Activated CD4-positive, alpha-beta memory T cell treated with anti-CD3 and anti-CD28 coated beads, Interleukin-2, amount 10 ng/mL, durations not matched to agents 7 days and 5 days (primary cell): ENCODE results near the gene CELSR1. TPM values are rescaled to one million over a fixed set of nuclear protein-coding genes. Genes with fewer than 3 reads are reported as not detected.

ENCODE experiments used
- CTCF ChIA-PET: fragments of 350-600 bp; sonication (Branson Sonifier 250); formaldehyde crosslinking; loops from one replicate; lab custom pipeline; 2021; ENCODE audit warnings: antibody characterized with exemption, inconsistent platforms; lab: Charles Lee
- POLR2A ChIA-PET: fragments of 350-600 bp; sonication (Branson Sonifier 250); formaldehyde crosslinking; loops from one replicate; lab custom pipeline; 2021; ENCODE audit warnings: antibody characterized with exemption; lab: Charles Lee
- DNase-seq: peaks from one replicate; pipeline ENCODE4 v3.0.0-alpha.2; 2020
- H3K27ac Mint-ChIP-seq: one replicate; pipeline ENCODE4 v1.8.0; 2021; ENCODE audit warnings: mild to moderate bottlenecking, mixed read lengths
- H3K27me3 Mint-ChIP-seq: one replicate; pipeline ENCODE4 v1.8.0; 2021; ENCODE audit warnings: mixed read lengths
- H3K36me3 Mint-ChIP-seq: one replicate; pipeline ENCODE4 v1.8.0; 2021; ENCODE audit warnings: low read depth, mixed read lengths
- H3K4me1 Mint-ChIP-seq: one replicate; pipeline ENCODE4 v1.8.0; 2021; ENCODE audit warnings: mixed read lengths
- H3K4me3 Mint-ChIP-seq: one replicate; pipeline ENCODE4 v1.8.0; 2021; ENCODE audit warnings: mild to moderate bottlenecking, mixed read lengths
- H3K9me3 Mint-ChIP-seq: one replicate; pipeline ENCODE4 v1.8.0; 2021; ENCODE audit warnings: mixed read lengths
- total RNA-seq, 2 experiments: library from RNA; stranded (reverse); gene quantifications; one replicate each; pipeline ENCODE4 v1.2.3, GENCODE V29; 2021

CELSR1 gene
- total RNA-seq, 2 experiments from 2014 or later, result 0.10 to 0.13 TPM

DNA sequence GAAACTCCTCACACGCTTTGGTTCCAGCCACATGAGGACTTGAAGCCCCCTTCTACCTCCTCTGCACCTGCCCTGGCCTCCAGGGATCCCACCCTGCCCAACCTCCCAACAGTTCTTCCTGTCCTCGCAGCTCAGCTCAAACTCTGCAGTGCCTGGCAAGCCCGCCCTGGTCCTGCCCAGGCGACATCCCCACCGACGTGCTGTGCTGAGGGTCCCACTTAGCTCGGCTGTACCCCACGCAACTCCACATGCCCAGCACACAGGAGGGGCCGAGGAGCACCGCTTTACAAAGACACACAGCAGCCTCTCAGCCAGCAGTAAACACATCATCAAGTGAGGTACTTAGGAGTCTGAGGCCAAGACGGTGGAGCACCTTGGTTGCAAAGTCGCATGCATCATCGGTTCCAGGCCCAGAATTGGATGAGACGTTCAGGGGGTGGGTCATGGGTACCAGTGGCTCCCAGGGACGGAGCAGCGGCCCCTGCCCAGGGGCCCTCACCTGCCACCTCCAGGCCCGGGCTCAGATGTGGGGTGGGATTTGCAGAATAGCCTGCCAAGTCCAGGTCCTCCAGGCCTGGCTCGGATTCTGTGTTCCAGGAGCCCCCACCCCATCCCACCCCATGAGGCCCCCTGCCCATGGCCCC, 72.6 kb downstream of the CELSR1 start:
- H3K36me3 Mint-ChIP-seq, result no peaks in the 10 kb centered on the region
- H3K4me1 Mint-ChIP-seq, result no peaks in the 10 kb centered on the region
- H3K9me3 Mint-ChIP-seq, result peaks cover 3% of the 10 kb centered on the region
- no peak overlapping the region for H3K27ac Mint-ChIP-seq
- H3K27me3 Mint-ChIP-seq, result no peaks in the 10 kb centered on the region
- H3K4me3 Mint-ChIP-seq, result no peak overlapping the region
- DNase-seq, result no peak
- CTCF ChIA-PET, result no interaction called here
- POLR2A ChIA-PET, result no interaction called here

DNA sequence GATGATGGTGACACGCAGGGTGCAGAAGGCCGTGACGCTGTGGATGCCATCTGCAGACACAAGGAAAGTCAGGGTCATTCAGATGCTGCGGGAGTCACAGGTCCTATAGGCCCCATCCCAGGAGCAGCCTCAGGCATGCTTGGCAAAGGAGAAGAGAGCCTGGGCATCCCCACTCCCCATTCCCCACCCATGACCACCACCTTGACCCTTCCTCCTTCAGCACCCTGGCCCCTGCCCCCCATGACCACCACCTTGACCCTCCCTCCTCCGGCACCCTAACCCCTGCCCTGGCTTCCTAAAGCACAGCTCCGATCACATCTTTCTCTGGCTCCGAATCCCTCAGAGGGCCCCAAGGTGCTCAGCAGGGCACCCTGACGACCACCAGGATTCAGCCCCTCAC, 73.1 kb downstream of the CELSR1 start:
- Mint-ChIP-seq H3K36me3 (no peaks in the 10 kb centered on the region), H3K4me3 (no peak overlapping the region), H3K9me3 (peaks cover 3% of the 10 kb centered on the region), H3K27me3 (no peaks in the 10 kb centered on the region), H3K4me1 (no peaks in the 10 kb centered on the region), H3K27ac (no peak overlapping the region)
- ChIA-PET CTCF (no interaction called here), POLR2A (no interaction called here)
- no peak for DNase-seq

DNA sequence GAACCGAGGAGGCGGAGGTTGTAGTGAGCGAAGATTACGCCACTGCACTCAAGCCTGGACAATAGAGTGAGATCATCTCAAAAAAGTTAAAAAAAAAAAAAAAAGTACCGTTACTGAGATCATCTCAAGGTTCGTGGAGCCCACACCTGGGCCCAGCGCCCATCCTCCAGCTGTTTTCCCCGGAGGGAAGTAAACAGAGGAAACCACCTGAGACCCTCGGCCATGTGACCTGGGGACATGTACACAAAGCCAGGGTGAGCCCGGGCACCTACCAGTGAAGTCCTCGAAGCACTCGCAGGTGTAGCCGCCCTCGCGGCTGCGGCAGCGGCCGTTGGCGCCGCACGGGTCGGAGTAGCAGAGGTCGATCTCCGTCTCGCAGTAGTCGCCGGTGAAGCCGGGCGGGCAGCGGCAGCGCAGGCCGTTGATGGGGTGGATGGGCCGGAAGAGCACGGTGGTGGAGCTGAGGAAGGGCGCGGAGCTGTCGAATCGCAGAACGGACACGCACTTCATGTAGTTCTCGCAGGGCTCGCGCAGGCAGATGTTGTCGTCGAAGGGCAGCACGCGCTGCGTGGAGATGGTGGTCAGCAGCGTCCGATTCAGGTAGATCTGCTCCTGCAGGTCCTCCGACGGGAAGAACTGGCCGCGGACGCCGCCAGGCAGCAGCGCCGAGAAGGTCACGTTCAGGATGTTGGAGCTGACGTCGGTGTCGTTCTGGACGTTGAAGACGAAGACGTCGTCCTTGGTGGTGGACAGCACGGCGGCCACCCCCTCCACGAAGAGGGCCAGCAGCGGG, 73.8 kb downstream of the CELSR1 start:
- H3K9me3 Mint-ChIP-seq, result peaks cover 3% of the 10 kb centered on the region
- no peaks in the 10 kb centered on the region for H3K36me3 Mint-ChIP-seq
- POLR2A ChIA-PET, result no interaction called here
- no peaks in the 10 kb centered on the region for H3K27me3 Mint-ChIP-seq
- DNase-seq, result no peak
- CTCF ChIA-PET, result no interaction called here
- no peaks in the 10 kb centered on the region for H3K4me1 Mint-ChIP-seq
- H3K27ac Mint-ChIP-seq, result no peak overlapping the region
- H3K4me3 Mint-ChIP-seq, result no peak overlapping the region

GRCh38 chr22:46462726-46463371, 74.6 kb downstream of the CELSR1 start:
- H3K4me3 Mint-ChIP-seq, result no peak overlapping the region
- ChIA-PET POLR2A (no interaction called here), CTCF (no interaction called here)
- H3K4me1 Mint-ChIP-seq, result no peaks in the 10 kb centered on the region
- H3K27ac Mint-ChIP-seq, result no peak overlapping the region
- no peak for DNase-seq
- H3K36me3 Mint-ChIP-seq, result no peaks in the 10 kb centered on the region
- H3K27me3 Mint-ChIP-seq, result no peaks in the 10 kb centered on the region
- no peaks in the 10 kb centered on the region for H3K9me3 Mint-ChIP-seq

GRCh38 chr22:46461566-46462180, 75.7 kb downstream of the CELSR1 start:
- ChIA-PET CTCF (no interaction called here), POLR2A (no interaction called here)
- Mint-ChIP-seq H3K27ac (no peak overlapping the region), H3K9me3 (no peaks in the 10 kb centered on the region), H3K4me3 (no peak overlapping the region), H3K27me3 (no peaks in the 10 kb centered on the region), H3K4me1 (no peaks in the 10 kb centered on the region), H3K36me3 (no peaks in the 10 kb centered on the region)
- no peak for DNase-seq

DNA sequence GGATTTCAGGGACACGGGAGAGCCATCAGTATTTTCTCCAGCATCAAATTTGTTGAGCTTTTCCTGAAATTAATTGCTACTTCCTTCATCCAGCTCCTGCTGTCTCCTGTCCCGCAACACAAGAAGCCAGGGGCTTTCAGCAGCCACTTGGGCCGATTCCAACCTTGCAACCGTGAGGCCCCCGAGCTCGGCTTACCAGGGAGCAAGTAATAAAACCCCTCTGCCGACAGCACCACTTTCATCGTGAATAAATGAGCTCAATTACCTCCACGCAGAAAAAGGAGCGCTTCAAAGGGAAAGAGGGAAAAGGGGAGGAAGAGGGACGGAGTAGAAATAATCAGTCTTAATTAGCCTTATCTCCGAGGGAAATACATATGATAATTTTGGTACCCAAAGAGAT, 76.6 kb downstream of the CELSR1 start:
- no peaks in the 10 kb centered on the region for H3K27me3 Mint-ChIP-seq
- no peak overlapping the region for H3K4me3 Mint-ChIP-seq
- no peaks in the 10 kb centered on the region for H3K9me3 Mint-ChIP-seq
- CTCF ChIA-PET, result no interaction called here
- H3K4me1 Mint-ChIP-seq, result no peaks in the 10 kb centered on the region
- H3K27ac Mint-ChIP-seq, result no peak overlapping the region
- no peaks in the 10 kb centered on the region for H3K36me3 Mint-ChIP-seq
- no peak for DNase-seq
- POLR2A ChIA-PET, result no interaction called here

- no peaks in the 10 kb centered on the region for H3K9me3 Mint-ChIP-seq
- ChIA-PET POLR2A (no interaction called here), CTCF (no interaction called here)
- no peaks in the 10 kb centered on the region for H3K36me3 Mint-ChIP-seq
- H3K4me3 Mint-ChIP-seq, result no peak overlapping the region
- H3K4me1 Mint-ChIP-seq, result no peaks in the 10 kb centered on the region
- no peak for DNase-seq
- no peaks in the 10 kb centered on the region for H3K27me3 Mint-ChIP-seq
- no peak overlapping the region for H3K27ac Mint-ChIP-seq
These were observed 77.9 kb downstream of the CELSR1 start for GRCh38 chr22:46459347-46460065.

- DNase-seq, result no peak
- Mint-ChIP-seq H3K4me3 (no peak overlapping the region), H3K9me3 (no peaks in the 10 kb centered on the region), H3K27me3 (no peaks in the 10 kb centered on the region), H3K27ac (no peak overlapping the region), H3K36me3 (no peaks in the 10 kb centered on the region), H3K4me1 (no peaks in the 10 kb centered on the region)
- CTCF ChIA-PET, result no interaction called here
- POLR2A ChIA-PET, result no interaction called here
These were observed 78.9 kb downstream of the CELSR1 start for GRCh38 chr22:46458525-46458924.

DNA sequence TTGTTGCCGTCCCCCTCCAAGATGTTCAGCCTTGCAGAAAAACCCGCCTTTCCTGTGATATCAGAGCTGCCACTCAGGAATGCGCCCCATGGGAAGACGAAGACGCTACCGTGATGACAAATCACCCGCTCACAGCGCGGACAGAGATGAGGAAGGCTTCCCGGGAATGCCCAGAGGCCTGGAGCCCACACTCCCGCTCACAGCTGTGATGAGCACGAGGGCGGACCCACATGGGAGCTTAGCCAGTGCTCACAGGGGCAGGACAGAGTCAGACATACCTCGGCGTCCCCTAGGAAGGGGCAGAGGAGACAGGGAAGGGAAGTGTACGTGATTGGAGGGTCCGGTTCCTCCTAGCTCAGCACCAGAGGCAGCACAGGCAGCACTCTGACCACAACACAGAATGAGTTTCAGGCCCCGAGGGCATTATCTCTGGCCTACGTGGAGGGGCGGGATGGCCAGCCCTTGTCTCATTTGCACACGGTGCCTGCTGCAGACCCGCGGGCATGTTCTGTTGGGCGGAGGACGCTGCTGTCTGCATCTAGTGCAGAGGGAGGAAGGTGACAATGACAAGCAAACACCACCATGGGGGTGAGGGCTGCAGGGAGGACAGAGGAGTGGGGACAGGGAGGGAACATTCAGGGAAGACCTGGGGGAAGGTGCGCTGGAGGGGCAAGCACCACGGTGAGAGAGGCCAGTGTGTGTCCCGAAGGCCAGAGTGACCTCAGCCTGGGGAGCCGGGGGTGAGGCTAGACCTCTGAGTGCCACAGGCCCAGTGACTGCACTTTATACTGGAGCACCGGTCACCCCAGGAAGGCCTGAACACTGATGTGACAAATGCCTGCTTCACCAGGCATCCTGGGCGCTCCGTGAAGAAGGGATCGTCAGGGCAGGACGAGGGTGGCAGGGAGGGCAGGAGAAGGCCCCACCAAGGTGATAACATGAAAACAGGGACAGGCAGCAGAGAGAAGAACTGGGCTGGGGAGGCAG, 79.6 kb downstream of the CELSR1 start:
- DNase-seq, result no peak
- Mint-ChIP-seq H3K9me3 (no peaks in the 10 kb centered on the region), H3K27ac (no peak overlapping the region), H3K4me3 (no peak overlapping the region), H3K4me1 (no peaks in the 10 kb centered on the region), H3K27me3 (no peaks in the 10 kb centered on the region), H3K36me3 (no peaks in the 10 kb centered on the region)
- CTCF ChIA-PET, result no interaction called here
- POLR2A ChIA-PET, result no interaction called here

DNA sequence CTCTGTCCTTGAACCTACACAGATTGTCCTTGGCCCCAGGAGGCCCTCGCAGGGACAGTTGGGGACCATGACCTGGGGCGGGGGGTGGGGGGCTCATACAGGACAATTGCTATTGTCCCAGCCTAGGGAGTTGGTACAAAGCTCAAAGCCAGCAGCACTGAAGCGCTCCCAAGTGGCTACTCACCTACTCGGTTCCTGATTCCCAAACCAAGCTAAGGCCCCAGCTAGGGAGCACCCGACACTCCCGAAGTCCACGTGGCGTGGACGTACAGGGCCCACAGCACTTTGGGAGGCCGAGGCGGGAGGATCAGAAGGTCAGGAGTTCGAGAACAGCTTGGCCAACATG, 80.6 kb downstream of the CELSR1 start:
- Mint-ChIP-seq H3K27me3 (no peaks in the 10 kb centered on the region), H3K36me3 (no peaks in the 10 kb centered on the region), H3K4me1 (no peaks in the 10 kb centered on the region), H3K9me3 (no peaks in the 10 kb centered on the region), H3K27ac (no peak overlapping the region), H3K4me3 (no peak overlapping the region)
- ChIA-PET POLR2A (no interaction called here), CTCF (no interaction called here)
- no peak for DNase-seq

DNA sequence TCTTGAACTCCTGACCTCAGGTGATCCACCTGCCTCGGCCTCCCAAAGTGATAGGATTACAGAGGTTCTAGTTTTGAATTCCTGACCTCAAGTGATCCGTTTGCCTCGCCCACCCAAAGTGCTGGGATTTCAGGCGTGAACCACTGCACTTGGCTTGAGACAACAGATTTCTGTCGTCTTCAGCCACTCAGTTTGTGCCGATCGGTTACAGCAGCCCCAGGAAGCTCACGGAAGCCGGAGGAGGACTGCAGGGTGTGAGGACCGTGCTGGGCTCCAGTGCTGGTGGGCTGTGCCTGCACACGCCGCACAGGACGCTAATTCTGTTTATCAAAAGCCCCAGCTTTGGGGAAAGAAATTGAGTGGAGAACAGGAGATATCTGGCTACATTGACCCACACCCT, 82.0 kb downstream of the CELSR1 start:
- Mint-ChIP-seq H3K27ac (no peak overlapping the region), H3K36me3 (no peaks in the 10 kb centered on the region), H3K27me3 (no peaks in the 10 kb centered on the region), H3K4me1 (no peaks in the 10 kb centered on the region), H3K9me3 (no peaks in the 10 kb centered on the region), H3K4me3 (no peak overlapping the region)
- ChIA-PET POLR2A (no interaction called here), CTCF (no interaction called here)
- DNase-seq, result no peak

DNA sequence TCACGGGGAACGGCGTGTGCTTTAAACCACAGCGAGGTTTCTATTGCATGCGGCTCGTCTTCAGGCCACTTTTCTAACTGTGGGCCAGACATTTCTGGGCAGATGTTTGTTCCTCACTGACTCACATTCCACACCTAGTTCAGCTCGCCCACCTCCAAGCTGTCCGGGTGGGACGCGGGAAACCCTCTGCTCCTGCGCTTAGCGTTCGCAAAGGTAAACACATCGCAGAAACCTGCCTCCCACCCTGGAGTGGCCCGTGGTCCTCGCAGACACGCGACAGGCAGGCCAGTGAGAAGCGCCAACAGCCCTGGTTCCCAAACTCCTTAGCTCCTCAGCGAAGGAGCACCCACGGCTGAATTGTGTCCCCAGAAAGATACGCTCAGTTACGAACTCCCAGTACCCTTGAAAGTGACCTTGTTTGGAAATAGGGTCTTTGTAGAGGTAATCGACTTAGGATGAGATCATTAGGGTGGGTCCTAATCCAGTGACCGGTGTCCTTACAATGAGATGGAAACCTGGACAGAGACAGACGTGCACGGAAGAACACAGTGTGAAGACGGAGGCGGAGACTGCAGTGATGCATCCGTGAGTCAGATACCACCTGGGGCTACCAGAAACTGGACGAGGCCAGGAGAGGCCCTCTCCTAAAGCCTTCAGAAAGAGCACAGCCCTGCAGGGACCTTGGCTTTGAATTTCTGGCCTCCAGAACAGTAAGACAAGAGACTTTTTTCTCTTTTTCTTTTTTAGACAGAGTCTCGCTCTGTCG, 82.7 kb downstream of the CELSR1 start:
- CTCF ChIA-PET, result no interaction called here
- POLR2A ChIA-PET, result no interaction called here
- DNase-seq, result no peak
- no peaks in the 10 kb centered on the region for H3K27me3 Mint-ChIP-seq
- H3K27ac Mint-ChIP-seq, result no peak overlapping the region
- no peaks in the 10 kb centered on the region for H3K9me3 Mint-ChIP-seq
- H3K4me3 Mint-ChIP-seq, result no peak overlapping the region
- H3K36me3 Mint-ChIP-seq, result no peaks in the 10 kb centered on the region
- no peaks in the 10 kb centered on the region for H3K4me1 Mint-ChIP-seq
